ENCODE data around the gene LYRM2.

- no peak for TF ChIP-seq CTCF (IDR thresholded peaks at IDR 0.05)
- no peak for TF ChIP-seq POLR2A (IDR thresholded peaks at IDR 0.05)
- TF ChIP-seq POLR2AphosphoS5 (IDR thresholded peaks at IDR 0.05) = no peak
- no peak for TF ChIP-seq EP300 (IDR thresholded peaks at IDR 0.05)
Measured at GRCh38 chr6:89655122-89655521, 16.6 kb upstream of the LYRM2 start.
